Lower leg skin (tissue), 3 donors: ENCODE measurements around the gene UACA.

Experiments
- POLR2A ChIP-seq, 2 donors: fragments of 450-650 bp; IDR thresholded peaks; one replicate each; pipeline ENCODE4 v1.6.1; 2016 to 2017; ENCODE audit warnings: antibody characterized with exemption in 2 of 2, mild to moderate bottlenecking in 1 of 2, moderate library complexity in 1 of 2
- TF ChIP-seq, protein P1 (sequence below), 3 donors: fragments of 450-650 bp; IDR thresholded peaks; one replicate each; pipeline ENCODE4 v1.5.1; 2016; ENCODE audit warnings: antibody characterized with exemption in 3 of 3, mild to moderate bottlenecking in 3 of 3, moderate library complexity in 2 of 3

DNA sequence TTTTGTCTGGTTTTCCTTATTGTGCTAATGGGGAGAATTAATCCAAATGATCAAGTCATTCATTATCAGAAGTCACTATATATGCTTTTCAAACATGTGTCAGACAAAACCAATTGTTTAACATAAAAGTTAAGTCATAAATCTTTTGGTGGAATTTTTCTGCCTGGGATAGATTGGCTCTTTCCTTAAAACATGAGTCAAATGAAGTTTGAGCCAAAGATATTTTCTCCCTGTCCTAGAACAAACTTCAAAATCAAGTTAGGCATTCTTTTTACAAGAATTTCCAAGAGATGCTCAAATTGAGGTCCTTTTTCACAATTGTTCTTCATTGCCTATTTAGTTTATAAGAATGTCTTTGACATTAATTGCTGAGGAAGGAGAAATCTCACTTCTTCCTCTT lies 138.3 kb downstream of the UACA start:
- TF ChIP-seq, protein P1, sequence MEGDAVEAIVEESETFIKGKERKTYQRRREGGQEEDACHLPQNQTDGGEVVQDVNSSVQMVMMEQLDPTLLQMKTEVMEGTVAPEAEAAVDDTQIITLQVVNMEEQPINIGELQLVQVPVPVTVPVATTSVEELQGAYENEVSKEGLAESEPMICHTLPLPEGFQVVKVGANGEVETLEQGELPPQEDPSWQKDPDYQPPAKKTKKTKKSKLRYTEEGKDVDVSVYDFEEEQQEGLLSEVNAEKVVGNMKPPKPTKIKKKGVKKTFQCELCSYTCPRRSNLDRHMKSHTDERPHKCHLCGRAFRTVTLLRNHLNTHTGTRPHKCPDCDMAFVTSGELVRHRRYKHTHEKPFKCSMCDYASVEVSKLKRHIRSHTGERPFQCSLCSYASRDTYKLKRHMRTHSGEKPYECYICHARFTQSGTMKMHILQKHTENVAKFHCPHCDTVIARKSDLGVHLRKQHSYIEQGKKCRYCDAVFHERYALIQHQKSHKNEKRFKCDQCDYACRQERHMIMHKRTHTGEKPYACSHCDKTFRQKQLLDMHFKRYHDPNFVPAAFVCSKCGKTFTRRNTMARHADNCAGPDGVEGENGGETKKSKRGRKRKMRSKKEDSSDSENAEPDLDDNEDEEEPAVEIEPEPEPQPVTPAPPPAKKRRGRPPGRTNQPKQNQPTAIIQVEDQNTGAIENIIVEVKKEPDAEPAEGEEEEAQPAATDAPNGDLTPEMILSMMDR (IDR thresholded peaks at IDR 0.05) = no peak
- TF ChIP-seq POLR2A (IDR thresholded peaks at IDR 0.05) = no peak
